A549 (cell line): ENCODE data around the gene ATP9B. TPM values are rescaled to one million over a fixed set of nuclear protein-coding genes. Genes with fewer than 3 reads are reported as not detected.
"Not testable (repeated sequence)": the region's sequence is repeated elsewhere in the genome, so short reads cannot be mapped to it uniquely, and the experiment has no call there.

Source experiments
- ATAC-seq, 2 experiments: fragments of 200-7000 bp in 1 of 2; fragments of >200 bp in 1 of 2; cut with Nextera tagmentation in 1 of 2; cut with Tn5 transposase in 1 of 2; 3 replicates each; pipeline versions ENCODE4 v1.8.0 to v1.9.1; 2018 to 2020; ENCODE audit warnings: mild to moderate bottlenecking in 1 of 2, moderate library complexity in 1 of 2
- CTCF ChIA-PET: fragments of 300-600 bp; sonication (Branson Sonifier 250); formaldehyde crosslinking; extraction: SDS; loops from one replicate; lab custom pipeline; 2021; ENCODE audit warnings: antibody characterized with exemption, inconsistent platforms; lab: Yijun Ruan, JAX
- POLR2A ChIA-PET: fragments of 350-600 bp; formaldehyde crosslinking; extraction: SDS; loops from one replicate; lab custom pipeline; 2021; ENCODE audit warnings: antibody characterized with exemption, inconsistent platforms; lab: Yijun Ruan, JAX
- DNase-seq, 2 experiments: peaks; one replicate each; pipeline versions ENCODE4 v3.0.0 to v3.0.0-alpha.2; 2011 to 2016; ENCODE audit warnings: low read depth in 1 of 2, low spot score in 1 of 2
- FAIRE-seq: peaks from 2 replicates; lab custom pipeline; 2011; peaks lifted over from hg19 to GRCh38; lab: Jason Lieb, UNC
- H3K27ac ChIP-seq, 2 experiments: fragments of >200 bp; sonication (Bioruptor Twin); formaldehyde crosslinking; 3 replicates each; pipeline ENCODE4 v1.5.1; 2016 to 2017
- H3K4me1 ChIP-seq: fragments of >200 bp; sonication (Bioruptor Twin); formaldehyde crosslinking; 3 replicates; pipeline ENCODE4 v1.6.1; 2016
- H3K4me2 ChIP-seq: fragments of >200 bp; sonication (Bioruptor Twin); formaldehyde crosslinking; 3 replicates; pipeline ENCODE4 v1.6.1; 2016
- H3K4me3 ChIP-seq: fragments of >200 bp; sonication (Bioruptor Twin); formaldehyde crosslinking; 3 replicates; pipeline ENCODE4 v1.5.1; 2016
- H3K9me3 ChIP-seq: fragments of >200 bp; sonication (Bioruptor Twin); formaldehyde crosslinking; 3 replicates; pipeline ENCODE4 v1.6.1; 2016
- CHD2 ChIP-seq: fragments of 150-350 bp; IDR thresholded peaks from 2 replicates; pipeline ENCODE4 v1.6.1; 2014; ENCODE audit warnings: low read length; ENCODE audit not compliant: partially characterized antibody
- CHD4 ChIP-seq: fragments of 200-600 bp; sonication (generic); IDR thresholded peaks from 2 replicates; pipeline ENCODE4 v1.6.1; 2016; ENCODE audit warnings: antibody characterized with exemption, mild to moderate bottlenecking, borderline replicate concordance
- E2F6 ChIP-seq: IDR thresholded peaks from 2 replicates; pipeline ENCODE4 v1.6.1; 2012; ENCODE audit warnings: low read depth, borderline replicate concordance
- ELK1 ChIP-seq: fragments of 150-350 bp; IDR thresholded peaks from 2 replicates; pipeline ENCODE4 v1.6.1; 2014; ENCODE audit warnings: low read depth, mild to moderate bottlenecking, low read length
- EP300 ChIP-seq, 2 experiments: fragments of >200 bp; sonication (Bioruptor Twin); formaldehyde crosslinking; IDR thresholded peaks; 2 replicates in 1 of 2; 3 replicates in 1 of 2; pipeline ENCODE4 v1.6.1; 2016 to 2017
- FOSB ChIP-seq: fragments of 250-450 bp; sonication (Bioruptor Pico); IDR thresholded peaks from 2 replicates; pipeline ENCODE4 v1.5.0; 2020; ENCODE audit warnings: mild to moderate bottlenecking, moderate library complexity
- HDAC2 ChIP-seq: fragments of 200-600 bp; sonication (generic); IDR thresholded peaks from 2 replicates; pipeline ENCODE4 v1.6.1; 2016
- HES2 ChIP-seq: fragments of >200 bp; sonication (Bioruptor Twin); formaldehyde crosslinking; IDR thresholded peaks from 2 replicates; pipeline ENCODE4 v1.6.1; 2016
- HOXA7 ChIP-seq: fragments of 250-450 bp; sonication (Bioruptor Pico); IDR thresholded peaks from 2 replicates; pipeline ENCODE4 v1.5.0; 2020; ENCODE audit warnings: mild to moderate bottlenecking, moderate library complexity
- HOXB5 ChIP-seq: fragments of 250-450 bp; sonication (Bioruptor Pico); IDR thresholded peaks from 2 replicates; pipeline ENCODE4 v1.5.0; 2020; ENCODE audit warnings: mild to moderate bottlenecking, moderate library complexity
- KDM1A ChIP-seq: fragments of 200-600 bp; sonication (generic); IDR thresholded peaks from 2 replicates; pipeline ENCODE4 v1.6.1; 2016; ENCODE audit warnings: low read depth, mild to moderate bottlenecking
- MAZ ChIP-seq: fragments of 150-350 bp; IDR thresholded peaks from 2 replicates; pipeline ENCODE4 v1.6.1; 2014; ENCODE audit warnings: antibody characterized with exemption, low read depth, low read length, borderline replicate concordance
- MYC ChIP-seq: IDR thresholded peaks from 2 replicates; pipeline ENCODE4 v1.6.1; 2012; ENCODE audit warnings: mild to moderate bottlenecking, inconsistent platforms, low read length, improper control_type of control experiment, borderline replicate concordance
- PHF8 ChIP-seq: fragments of 200-600 bp; sonication (generic); IDR thresholded peaks from 2 replicates; pipeline ENCODE4 v1.6.1; 2016; ENCODE audit warnings: low read depth, mild to moderate bottlenecking, antibody characterized with exemption, moderate library complexity, borderline replicate concordance
- REST ChIP-seq: fragments of 200-600 bp; sonication (generic); IDR thresholded peaks from 2 replicates; pipeline ENCODE4 v1.6.1; 2016; ENCODE audit warnings: antibody characterized with exemption, mild to moderate bottlenecking, moderate library complexity
- SREBF2 ChIP-seq: fragments of 450-650 bp; IDR thresholded peaks from 2 replicates; pipeline ENCODE4 v1.6.1; 2014; ENCODE audit warnings: mild to moderate bottlenecking, moderate library complexity
- TFCP2L1 ChIP-seq: fragments of 250-450 bp; sonication (Bioruptor Pico); IDR thresholded peaks from 2 replicates; pipeline ENCODE4 v1.5.0; 2021; ENCODE audit warnings: mild to moderate bottlenecking
- USF2 ChIP-seq: fragments of 450-650 bp; IDR thresholded peaks from 2 replicates; pipeline ENCODE4 v1.6.1; 2014; ENCODE audit warnings: antibody characterized with exemption
- ZC3H11A ChIP-seq: fragments of 450-650 bp; IDR thresholded peaks from 2 replicates; pipeline ENCODE4 v1.6.1; 2014; ENCODE audit warnings: antibody characterized with exemption, mild to moderate bottlenecking
- ZSCAN20 ChIP-seq: fragments of 250-450 bp; sonication (Bioruptor Pico); IDR thresholded peaks from 2 replicates; pipeline ENCODE4 v1.8.0; 2022; ENCODE audit warnings: mild to moderate bottlenecking, moderate library complexity
- WGBS: methylation state at CpG from one replicate; pipeline ENCODE4 v1.1.6; 2017; ENCODE audit errors: missing lambda C conversion rate; 5-methylcytosine and 5-hydroxymethylcytosine counted together
- polyA plus RNA-seq, 4 experiments: library from polyadenylated mRNA; depleted of rRNA in 3 of 4; stranded (reverse); fragments of >200 nt; fragmentation: RNase III in 1 of 4; extraction: RNeasy Plus Mini Kit Qiagen cat#74134 plus additional on column Dnase treatment in 1 of 4; gene quantifications; 2 replicates in 3 of 4; 3 replicates in 1 of 4; pipeline ENCODE4 v1.2.3, GENCODE V29; 2011 to 2017

Gene ATP9B
- polyA plus RNA-seq, 2 of the 4 experiments (the other 2 are of a cell fraction): 22.6 to 35.7 TPM

GRCh38 chr18:79327199-79327721, 258.1 kb downstream of the ATP9B start:
- no peak for DNase-seq
- POLR2A ChIA-PET: no interaction called here
- no peak for TF ChIP-seq CHD4
- TF ChIP-seq USF2: no peak
- TF ChIP-seq SREBF2: no peak
- TF ChIP-seq, all 56 proteins: peak for 0
- no peak overlapping the region for H3K4me2 ChIP-seq
- no peak overlapping the region for H3K27ac ChIP-seq
- H3K4me3 ChIP-seq: no peak overlapping the region
- 88% methylated on average over 26 of the region's 26 CpGs for WGBS
- no peaks in the 10 kb centered on the region for H3K4me1 ChIP-seq
- ATAC-seq: no peak
- no peaks in the 10 kb centered on the region for H3K9me3 ChIP-seq
- FAIRE-seq: no peak
- CTCF ChIA-PET: no interaction called here

GRCh38 chr18:79327915-79328314, 258.7 kb downstream of the ATP9B start:
- CTCF ChIA-PET, ATAC-seq: not testable (repeated sequence)

GRCh38 chr18:79328887-79329286, 259.7 kb downstream of the ATP9B start:
- WGBS: 95% methylated on average over 12 of the region's 12 CpGs
- FAIRE-seq (no peak), ATAC-seq (no peak), DNase-seq (no peak)
- Histone ChIP-seq H3K4me1 (no peaks in the 10 kb centered on the region), H3K4me2 (no peak overlapping the region), H3K9me3 (no peaks in the 10 kb centered on the region), H3K27ac (no peak overlapping the region), H3K4me3 (no peak overlapping the region)
- ChIA-PET CTCF (no interaction called here), POLR2A (no interaction called here)
- TF ChIP-seq USF2: no peak
- no peak for TF ChIP-seq ZC3H11A
- TF ChIP-seq TFCP2L1 (CRISPR knock-in tag): no peak
- TF ChIP-seq EP300 (IDR thresholded peaks at IDR 0.05): no peak
- TF ChIP-seq MAZ: no peak
- no peak for TF ChIP-seq E2F6
- TF ChIP-seq KDM1A: no peak

More at GRCh38 chr18:79327915-79328314, 258.7 kb downstream of the ATP9B start:
- FAIRE-seq, H3K9me3 ChIP-seq, H3K4me1 ChIP-seq, DNase-seq, H3K4me2 ChIP-seq, H3K27ac ChIP-seq, POLR2A ChIA-PET, H3K4me3 ChIP-seq: not testable (repeated sequence)
- WGBS: 98% methylated on average over 23 of the region's 23 CpGs

GRCh38 chr18:79329786-79330185, 260.6 kb downstream of the ATP9B start:
- Histone ChIP-seq H3K4me2 (no peak overlapping the region), H3K9me3 (no peaks in the 10 kb centered on the region), H3K4me3 (no peak overlapping the region), H3K27ac (no peak overlapping the region), H3K4me1 (no peaks in the 10 kb centered on the region)
- TF ChIP-seq FOSB (CRISPR knock-in tag) (no peak), HOXB5 (no peak), MYC (no peak), HOXA7 (no peak)
- FAIRE-seq: no peak
- ChIA-PET POLR2A (no interaction called here), CTCF (no interaction called here)
- DNase-seq: no peak
- 91% methylated on average over 9 of the region's 9 CpGs for WGBS
- ATAC-seq: no peak

GRCh38 chr18:79332646-79333045, 263.5 kb downstream of the ATP9B start:
- ATAC-seq: no peak
- 87% methylated on average over 6 of the region's 6 CpGs for WGBS
- TF ChIP-seq EP300 (IDR thresholded peaks at IDR 0.05) (no peak), HDAC2 (no peak), CHD2 (no peak), ELK1 (no peak), REST (no peak), ZSCAN20 (CRISPR knock-in tag) (no peak), HES2 (no peak), PHF8 (no peak)

More at GRCh38 chr18:79332646-79333045, 263.5 kb downstream of the ATP9B start:
- DNase-seq (no peak), FAIRE-seq (no peak)
- ChIA-PET POLR2A (no interaction called here), CTCF (no interaction called here)
- H3K9me3 ChIP-seq: no peaks in the 10 kb centered on the region
- no peaks in the 10 kb centered on the region for H3K4me1 ChIP-seq
- H3K4me2 ChIP-seq: no peak overlapping the region
- no peak overlapping the region for H3K4me3 ChIP-seq
- H3K27ac ChIP-seq: no peak overlapping the region
